ENCODE data around the gene PDE6B. TPM values are rescaled to one million over a fixed set of nuclear protein-coding genes. Genes with fewer than 3 reads are reported as not detected.

PDE6B gene
- 10 to 100 TPM in 1 of 5 donors, not detected in 4; 12.3 TPM for total RNA-seq
- polyA plus RNA-seq: 1 to 10 TPM; 1.1 to 1.8 (median 1.6) TPM
- long read RNA-seq, donor 1, partial matches to known transcripts: 5 of 5 reads
- long read RNA-seq, donor 1, other reads (novel, unspliced or antisense): 0 of 5 reads
- long read RNA-seq, donor 2: 0 reads
- long read RNA-seq, donor 3, partial matches to known transcripts: 0 of 1 reads
- long read RNA-seq, donor 3, other reads (novel, unspliced or antisense): 0 of 1 reads
- long read RNA-seq, donor 4: 0 reads
- long read RNA-seq, donor 5: 0 reads
- long read RNA-seq, donor 6: 0 reads
- long read RNA-seq, donor 7: 0 reads
- long read RNA-seq, donor 8: 0 reads
- long read RNA-seq, donor 9: 0 reads
- long read RNA-seq, donor 10: 0 reads

GRCh38 chr4:624705-625590 is at the start of gene PDE6B:
PDE6B (plus strand) TSS chr4:625573; CDS start chr4:625627, 54 bp downstream.
- intact Hi-C loops (cut with DNase I; ENCODE audit: low total_unique reads): no loop called here
- no peaks in the 10 kb centered on the region for H3K4me1 ChIP-seq
- DNase-seq: no peak
- no peak within 1 kb of the TSS for H3K27ac ChIP-seq
- 71 to 78% (median 76%) methylated on average over 15 to 21 of the region's 21 CpGs for WGBS, 5 donors
- no peak for TF ChIP-seq CTCF (IDR thresholded peaks at IDR 0.05)
- no peak for TF ChIP-seq EP300 (IDR thresholded peaks at IDR 0.05)
- no peak for TF ChIP-seq POLR2A (IDR thresholded peaks at IDR 0.05)
- no peak for TF ChIP-seq POLR2AphosphoS5 (IDR thresholded peaks at IDR 0.05)
- no peaks in the 10 kb centered on the region for H3K9me3 ChIP-seq
- no peaks in the 10 kb centered on the region for H3K36me3 ChIP-seq
- no peak within 1 kb of the TSS for H3K4me3 ChIP-seq
- peaks cover 0 to 65% (median 24%) of the 10 kb centered on the region in 3 donors for H3K27me3 ChIP-seq

- peaks cover 36 to 98% (median 77%) of the 10 kb centered on the region in 3 donors for H3K27me3 ChIP-seq
Measured at GRCh38 chr4:576245-576821, 49.0 kb upstream of the PDE6B start, which contains the start of gene TMEM271. TMEM271 (minus strand) TSS chr4:576295; CDS start chr4:576062, 233 bp downstream.

GRCh38 chr4:576991-577498 is 48.3 kb upstream of the PDE6B start:
- no peak for DNase-seq
- Histone ChIP-seq H3K9me3 (peaks cover 0 to 7% (median 0%) of the 10 kb centered on the region in 4 donors), H3K4me3 (no peak overlapping the region), H3K4me1 (peaks cover 0 to 32% (median 16%) of the 10 kb centered on the region in 4 donors), H3K36me3 (no peaks in the 10 kb centered on the region), H3K27me3 (peaks cover 36 to 94% (median 74%) of the 10 kb centered on the region in 3 donors), H3K27ac (no peak overlapping the region)
- TF ChIP-seq POLR2A (IDR thresholded peaks at IDR 0.05) (no peak), EP300 (IDR thresholded peaks at IDR 0.05) (no peak), POLR2AphosphoS5 (IDR thresholded peaks at IDR 0.05) (no peak), CTCF (IDR thresholded peaks at IDR 0.05) (no peak)
- 2 to 4% (median 3%) methylated on average over 32 to 37 of the region's 37 CpGs for WGBS, 5 donors
- intact Hi-C loops (cut with DNase I; ENCODE audit: low total_unique reads): no loop called here

More at GRCh38 chr4:576245-576821, 49.0 kb upstream of the PDE6B start, which contains the start of gene TMEM271:
- no peak for TF ChIP-seq EP300 (IDR thresholded peaks at IDR 0.05)
- no peak for TF ChIP-seq POLR2AphosphoS5 (IDR thresholded peaks at IDR 0.05)
- no peak for TF ChIP-seq CTCF (IDR thresholded peaks at IDR 0.05)
- no peak for TF ChIP-seq POLR2A (IDR thresholded peaks at IDR 0.05)
- Histone ChIP-seq H3K36me3 (no peaks in the 10 kb centered on the region), H3K4me3 (peak within 1 kb of the TSS in 3 of 4 donors; percentile 6 to 33 (median 14)), H3K27ac (no peak within 1 kb of the TSS), H3K4me1 (peaks cover 0 to 32% (median 16%) of the 10 kb centered on the region in 4 donors), H3K9me3 (no peaks in the 10 kb centered on the region)
- DNase-seq: no peak
- intact Hi-C loops (cut with DNase I; ENCODE audit: low total_unique reads): no loop called here
- 1 to 4% (median 3%) methylated on average over 14 to 52 of the region's 60 CpGs for WGBS, 5 donors
